Chondrocyte (in vitro differentiated cells): ENCODE measurements around the gene DPYSL5. TPM values are rescaled to one million over a fixed set of nuclear protein-coding genes. Genes with fewer than 3 reads are reported as not detected.

ENCODE experiments used
- DNase-seq: peaks from one replicate; pipeline ENCODE4 v3.0.0; 2021; ENCODE audit warnings: mixed read lengths, low spot score
- H3K27ac Mint-ChIP-seq: one replicate; pipeline ENCODE4 v1.8.0; 2021; ENCODE audit warnings: mild to moderate bottlenecking, moderate library complexity, mixed read lengths; ENCODE audit not compliant: unreplicated experiment
- H3K27me3 Mint-ChIP-seq: 2 replicates; pipeline ENCODE4 v1.8.0; 2021; ENCODE audit warnings: low read depth, mixed read lengths
- H3K36me3 Mint-ChIP-seq: 2 replicates; pipeline ENCODE4 v1.8.0; 2021; ENCODE audit warnings: low read depth, mixed read lengths
- H3K4me1 Mint-ChIP-seq: 2 replicates; pipeline ENCODE4 v1.8.0; 2021; ENCODE audit warnings: low read depth, mild to moderate bottlenecking, mixed read lengths
- H3K4me3 Mint-ChIP-seq: one replicate; pipeline ENCODE4 v1.8.0; 2021; ENCODE audit warnings: mild to moderate bottlenecking, moderate library complexity, mixed read lengths; ENCODE audit not compliant: unreplicated experiment
- H3K9me3 Mint-ChIP-seq: 2 replicates; pipeline ENCODE4 v1.8.0; 2021; ENCODE audit warnings: low read depth, mixed read lengths
- total RNA-seq: library from RNA; stranded (reverse); gene quantifications from 3 replicates; pipeline ENCODE4 v1.2.1, GENCODE V29; 2021
- TF ChIP-seq, protein P1 (sequence below): fragments of 200-600 bp; sonication (generic); IDR thresholded peaks from 2 replicates; pipeline ENCODE4 v1.5.0; 2021; ENCODE audit warnings: antibody characterized with exemption, mild to moderate bottlenecking, moderate library complexity

The DPYSL5 gene
- total RNA-seq, 1 donor from 2014 or later: 0.25 TPM

DNA sequence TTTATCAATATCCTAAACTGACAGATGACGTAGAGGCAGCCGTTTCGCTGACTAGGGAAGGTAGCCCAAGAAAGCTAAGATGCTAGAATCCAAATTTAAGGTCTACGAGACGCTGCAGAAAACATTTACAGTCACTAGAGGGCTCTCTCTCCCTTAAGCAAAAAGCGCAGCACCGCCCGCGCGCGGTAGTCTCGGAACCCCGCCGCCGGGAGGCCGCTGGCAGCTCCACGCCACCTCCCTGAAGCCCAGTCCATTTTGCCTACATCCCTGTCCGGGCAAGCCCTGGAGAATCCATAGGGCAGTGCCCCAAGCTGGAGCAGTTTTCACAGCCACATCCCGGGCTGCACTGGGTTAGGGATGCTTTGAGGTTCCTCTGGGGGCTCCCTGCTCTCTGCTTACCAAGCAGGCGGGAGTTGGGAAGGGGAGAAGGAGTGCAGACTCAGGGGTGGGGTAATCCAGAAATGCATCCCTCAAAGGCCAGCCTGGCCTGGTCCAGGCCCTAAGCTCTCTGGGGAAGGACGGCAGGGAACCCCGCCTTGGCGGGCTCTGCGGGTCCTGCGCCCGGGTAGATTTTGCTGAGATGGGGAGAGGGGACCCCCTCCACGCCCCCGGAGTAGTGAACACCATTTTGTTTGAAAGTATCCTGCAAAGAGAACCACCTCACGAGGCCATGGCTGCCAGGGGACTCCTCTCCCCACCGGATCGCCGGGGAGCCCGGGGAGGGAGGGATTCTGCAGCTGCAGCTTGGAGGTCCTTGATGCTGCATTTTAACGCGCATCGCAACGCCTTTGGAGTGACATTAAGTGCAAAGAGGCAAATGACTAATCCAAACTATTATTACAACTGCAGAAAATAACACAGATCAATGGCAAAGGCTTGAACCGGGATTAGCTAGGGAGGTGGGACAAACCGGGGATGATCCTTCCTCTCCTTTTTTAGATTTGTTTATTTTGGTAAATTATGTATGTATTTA is 1.3 kb upstream of the DPYSL5 start:
- no peak overlapping the region for H3K27ac Mint-ChIP-seq
- H3K4me3 Mint-ChIP-seq: peak overlapping the region; percentile 50
- no peak for DNase-seq
- peaks cover 16% of the 10 kb centered on the region for H3K4me1 Mint-ChIP-seq
- no peaks in the 10 kb centered on the region for H3K9me3 Mint-ChIP-seq
- H3K36me3 Mint-ChIP-seq: no peaks in the 10 kb centered on the region
- TF ChIP-seq, protein P1, sequence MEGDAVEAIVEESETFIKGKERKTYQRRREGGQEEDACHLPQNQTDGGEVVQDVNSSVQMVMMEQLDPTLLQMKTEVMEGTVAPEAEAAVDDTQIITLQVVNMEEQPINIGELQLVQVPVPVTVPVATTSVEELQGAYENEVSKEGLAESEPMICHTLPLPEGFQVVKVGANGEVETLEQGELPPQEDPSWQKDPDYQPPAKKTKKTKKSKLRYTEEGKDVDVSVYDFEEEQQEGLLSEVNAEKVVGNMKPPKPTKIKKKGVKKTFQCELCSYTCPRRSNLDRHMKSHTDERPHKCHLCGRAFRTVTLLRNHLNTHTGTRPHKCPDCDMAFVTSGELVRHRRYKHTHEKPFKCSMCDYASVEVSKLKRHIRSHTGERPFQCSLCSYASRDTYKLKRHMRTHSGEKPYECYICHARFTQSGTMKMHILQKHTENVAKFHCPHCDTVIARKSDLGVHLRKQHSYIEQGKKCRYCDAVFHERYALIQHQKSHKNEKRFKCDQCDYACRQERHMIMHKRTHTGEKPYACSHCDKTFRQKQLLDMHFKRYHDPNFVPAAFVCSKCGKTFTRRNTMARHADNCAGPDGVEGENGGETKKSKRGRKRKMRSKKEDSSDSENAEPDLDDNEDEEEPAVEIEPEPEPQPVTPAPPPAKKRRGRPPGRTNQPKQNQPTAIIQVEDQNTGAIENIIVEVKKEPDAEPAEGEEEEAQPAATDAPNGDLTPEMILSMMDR: peak; percentile 90
- peaks cover 51% of the 10 kb centered on the region for H3K27me3 Mint-ChIP-seq

GRCh38 chr2:26847307-26847654 is 651 bp upstream of the DPYSL5 start:
- no peaks in the 10 kb centered on the region for H3K9me3 Mint-ChIP-seq
- no peak overlapping the region for H3K27ac Mint-ChIP-seq
- TF ChIP-seq, protein P1: no peak
- peak overlapping the region; percentile 50 for H3K4me3 Mint-ChIP-seq
- no peaks in the 10 kb centered on the region for H3K36me3 Mint-ChIP-seq
- DNase-seq: no peak
- H3K27me3 Mint-ChIP-seq: peaks cover 56% of the 10 kb centered on the region
- H3K4me1 Mint-ChIP-seq: peaks cover 16% of the 10 kb centered on the region

DNA sequence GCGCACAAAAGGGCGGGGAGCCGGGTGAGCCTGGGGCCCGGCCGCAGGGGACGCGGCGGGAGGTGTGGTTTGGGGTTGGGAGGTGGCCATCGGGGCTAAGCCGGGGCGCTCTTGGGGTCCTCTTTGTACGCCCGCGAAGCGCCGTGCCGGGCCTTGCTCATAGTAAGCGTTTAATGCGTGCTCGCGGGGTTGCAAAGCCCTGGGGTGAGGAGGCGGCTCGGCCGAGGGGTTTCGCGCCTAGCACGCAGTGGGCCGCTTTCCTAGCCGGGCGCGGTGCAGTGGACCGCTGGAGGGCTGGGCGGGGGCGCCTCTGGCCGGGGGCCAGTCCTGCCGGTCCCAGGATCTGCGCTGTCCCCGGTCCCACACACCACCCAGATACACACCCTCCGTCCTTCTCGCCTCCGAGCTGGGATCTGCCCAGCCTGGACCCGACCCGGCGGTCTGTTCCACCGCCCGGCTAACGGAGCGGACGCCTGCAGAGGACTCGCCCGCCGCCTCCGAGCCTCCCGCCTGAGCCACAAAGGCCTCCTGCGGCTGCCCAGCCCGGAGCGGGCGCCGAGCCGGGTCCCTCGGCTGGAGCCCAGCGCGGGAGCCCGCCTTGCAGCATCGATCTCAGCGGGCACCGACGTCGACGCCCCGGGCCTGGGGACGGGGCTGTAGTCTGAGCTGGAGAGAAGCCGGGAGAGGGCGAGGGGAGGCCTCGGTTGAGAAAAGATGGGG is 564 bp downstream of the DPYSL5 start:
- Mint-ChIP-seq H3K9me3 (no peaks in the 10 kb centered on the region), H3K27ac (no peak overlapping the region), H3K36me3 (no peaks in the 10 kb centered on the region), H3K4me3 (peak overlapping the region; percentile 44), H3K27me3 (peaks cover 56% of the 10 kb centered on the region), H3K4me1 (peaks cover 16% of the 10 kb centered on the region)
- TF ChIP-seq, protein P1: no peak
- DNase-seq: no peak

GRCh38 chr2:26849056-26849999 is 1.4 kb downstream of the DPYSL5 start:
- Mint-ChIP-seq H3K27ac (no peak overlapping the region), H3K27me3 (peaks cover 55% of the 10 kb centered on the region), H3K4me1 (peaks cover 16% of the 10 kb centered on the region), H3K36me3 (no peaks in the 10 kb centered on the region), H3K4me3 (peak overlapping the region; percentile 25), H3K9me3 (no peaks in the 10 kb centered on the region)
- DNase-seq: no peak
- TF ChIP-seq, protein P1: no peak
